ENCODE measurements around the gene TMEM203.

TMEM203 gene

GRCh38 chr9:137205126-137206069 is at the start of gene TMEM203, which contains the start of gene NDOR1:
TSS of gene TMEM203 (minus strand) at chr9:137205648. CDS start at chr9:137205414, 234 bp downstream.
TSS of gene NDOR1 (plus strand) at chr9:137205700. CDS start at chr9:137205778, 78 bp downstream.
- Histone ChIP-seq H3K4me3 (ENCODE audit: low read depth, low read length) (peak within 1 kb of the TSS; percentile 100), H3K27ac (ENCODE audit: low read depth, low read length) (peak within 1 kb of the TSS; percentile 90)

GRCh38 chr9:137254624-137255447 is 49.4 kb upstream of the TMEM203 start, which contains the start of gene NELFB:
TSS of gene NELFB (plus strand) at chr9:137255327.
- no peaks in the 10 kb centered on the region for H3K9me3 ChIP-seq (ENCODE audit: control insufficient read depth, insufficient read depth, low read depth, low read length)
- H3K4me3 ChIP-seq (ENCODE audit: low read depth, low read length): peak within 1 kb of the TSS; percentile 100
- peak within 1 kb of the TSS; percentile 82 for H3K9ac ChIP-seq (ENCODE audit: low read length)
- H3K36me3 ChIP-seq (ENCODE audit: control insufficient read depth, insufficient read depth, low read length): peaks cover 23% of the 10 kb centered on the region
- peaks cover 30% of the 10 kb centered on the region for H3K4me1 ChIP-seq (ENCODE audit: control insufficient read depth, insufficient read depth, low read length)
- peak within 1 kb of the TSS; percentile 85; the same call in 1 of the 2 replicates for H3K27ac ChIP-seq (ENCODE audit: low read depth, low read length)
- H3K27me3 ChIP-seq (ENCODE audit: control insufficient read depth, insufficient read depth, low read length): no peaks in the 10 kb centered on the region

More at GRCh38 chr9:137205126-137206069, at the start of gene TMEM203, which contains the start of gene NDOR1:
- H3K9me3 ChIP-seq (ENCODE audit: control insufficient read depth, insufficient read depth, low read depth, low read length): no peaks in the 10 kb centered on the region
- peak within 1 kb of the TSS; percentile 97 for H3K9ac ChIP-seq (ENCODE audit: low read length)
- H3K36me3 ChIP-seq (ENCODE audit: control insufficient read depth, insufficient read depth, low read length): peaks cover 28% of the 10 kb centered on the region
- H3K4me1 ChIP-seq (ENCODE audit: control insufficient read depth, insufficient read depth, low read length): peaks cover 17% of the 10 kb centered on the region; the same call in 1 of the 2 replicates
- H3K27me3 ChIP-seq (ENCODE audit: control insufficient read depth, insufficient read depth, low read length): no peaks in the 10 kb centered on the region

- Histone ChIP-seq H3K9ac (ENCODE audit: low read length) (peak overlapping the region; percentile 66), H3K27me3 (ENCODE audit: control insufficient read depth, insufficient read depth, low read length) (no peaks in the 10 kb centered on the region), H3K9me3 (ENCODE audit: control insufficient read depth, insufficient read depth, low read depth, low read length) (no peaks in the 10 kb centered on the region), H3K4me1 (ENCODE audit: control insufficient read depth, insufficient read depth, low read length) (peaks cover 30% of the 10 kb centered on the region), H3K4me3 (ENCODE audit: low read depth, low read length) (peak overlapping the region; percentile 100), H3K27ac (ENCODE audit: low read depth, low read length) (no peak overlapping the region), H3K36me3 (ENCODE audit: control insufficient read depth, insufficient read depth, low read length) (peaks cover 19% of the 10 kb centered on the region)
Measured at GRCh38 chr9:137253717-137254623, 48.5 kb upstream of the TMEM203 start.

DNA sequence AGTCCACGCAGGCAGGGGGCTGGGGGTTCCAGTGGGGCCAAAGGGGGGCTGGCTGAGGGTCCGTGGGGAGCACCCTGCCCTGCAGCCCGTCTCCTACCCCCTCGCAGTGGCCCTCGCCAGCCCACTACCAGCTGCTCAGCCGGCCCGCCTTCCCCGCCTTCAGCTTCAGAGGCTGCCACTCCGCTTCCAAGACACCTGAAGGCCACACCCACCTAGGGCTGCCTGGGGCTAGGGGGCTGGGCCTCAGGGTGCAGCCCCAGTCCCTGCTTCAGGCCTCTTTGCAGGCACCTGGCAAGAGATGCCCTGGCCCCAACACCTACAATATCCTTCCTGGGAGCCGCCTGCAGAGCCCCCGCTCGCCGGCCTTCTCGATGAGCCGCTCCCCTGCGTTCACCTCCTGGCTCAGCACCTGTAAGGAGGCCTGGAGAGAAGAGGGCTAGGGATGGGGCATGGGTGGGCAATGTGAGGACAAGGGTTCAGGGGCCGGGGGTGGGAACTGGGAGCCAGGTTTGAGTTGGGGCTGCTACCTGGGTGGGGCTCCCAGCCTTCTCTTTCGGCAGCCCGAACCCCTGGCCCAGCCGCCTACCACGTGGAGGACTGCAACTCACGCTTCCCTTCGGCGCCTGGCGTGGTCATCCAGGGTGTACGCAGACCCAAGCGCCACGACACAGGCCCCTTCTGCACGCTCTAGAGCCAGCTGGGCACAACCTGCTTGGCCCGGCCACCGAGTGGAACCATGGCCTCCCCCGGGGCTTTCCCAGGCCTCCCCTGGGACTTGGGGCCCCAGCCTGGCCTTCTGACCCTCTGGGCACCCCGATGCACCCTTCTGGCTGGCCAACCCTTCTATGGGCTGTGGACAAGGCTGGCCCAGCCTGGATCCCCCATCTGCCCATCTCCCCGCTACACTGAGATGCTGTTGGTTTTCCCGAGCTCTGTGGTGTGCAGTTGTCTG is 47.4 kb upstream of the TMEM203 start:
- H3K27me3 ChIP-seq (ENCODE audit: control insufficient read depth, insufficient read depth, low read length): no peaks in the 10 kb centered on the region
- no peaks in the 10 kb centered on the region for H3K9me3 ChIP-seq (ENCODE audit: control insufficient read depth, insufficient read depth, low read depth, low read length)
- peaks cover 10% of the 10 kb centered on the region for H3K36me3 ChIP-seq (ENCODE audit: control insufficient read depth, insufficient read depth, low read length)
- peaks cover 30% of the 10 kb centered on the region for H3K4me1 ChIP-seq (ENCODE audit: control insufficient read depth, insufficient read depth, low read length)
- H3K9ac ChIP-seq (ENCODE audit: low read length): no peak overlapping the region
- H3K4me3 ChIP-seq (ENCODE audit: low read depth, low read length): no peak overlapping the region
- H3K27ac ChIP-seq (ENCODE audit: low read depth, low read length): no peak overlapping the region

GRCh38 chr9:137251490-137252268 is 46.2 kb upstream of the TMEM203 start:
- Histone ChIP-seq H3K4me3 (ENCODE audit: low read depth, low read length) (no peak overlapping the region), H3K27me3 (ENCODE audit: control insufficient read depth, insufficient read depth, low read length) (no peaks in the 10 kb centered on the region), H3K27ac (ENCODE audit: low read depth, low read length) (no peak overlapping the region), H3K36me3 (ENCODE audit: control insufficient read depth, insufficient read depth, low read length) (peaks cover 5% of the 10 kb centered on the region), H3K9me3 (ENCODE audit: control insufficient read depth, insufficient read depth, low read depth, low read length) (no peaks in the 10 kb centered on the region), H3K4me1 (ENCODE audit: control insufficient read depth, insufficient read depth, low read length) (peaks cover 34% of the 10 kb centered on the region), H3K9ac (ENCODE audit: low read length) (peak overlapping the region; percentile 23)

DNA sequence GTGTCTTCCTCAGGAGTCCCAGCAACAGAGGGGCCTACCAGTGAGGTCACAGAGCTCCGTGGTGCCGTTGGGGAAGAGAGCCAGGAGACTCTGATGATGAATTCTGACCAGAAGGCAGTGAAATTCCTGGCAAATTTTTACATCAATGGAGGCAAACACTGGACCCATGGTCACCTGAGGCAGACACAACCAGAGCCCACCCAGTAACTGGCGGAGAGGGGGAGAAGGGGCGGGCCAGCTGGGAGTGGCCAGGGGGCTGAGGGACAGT is 45.7 kb upstream of the TMEM203 start, which contains the start of gene STPG3:
TSS of gene STPG3 (plus strand) at position 93 of the 268 bp plus-strand sequence. CDS start at position 94, 1 bp downstream.
- H3K9ac ChIP-seq (ENCODE audit: low read length): peak within 1 kb of the TSS; percentile 23

DNA sequence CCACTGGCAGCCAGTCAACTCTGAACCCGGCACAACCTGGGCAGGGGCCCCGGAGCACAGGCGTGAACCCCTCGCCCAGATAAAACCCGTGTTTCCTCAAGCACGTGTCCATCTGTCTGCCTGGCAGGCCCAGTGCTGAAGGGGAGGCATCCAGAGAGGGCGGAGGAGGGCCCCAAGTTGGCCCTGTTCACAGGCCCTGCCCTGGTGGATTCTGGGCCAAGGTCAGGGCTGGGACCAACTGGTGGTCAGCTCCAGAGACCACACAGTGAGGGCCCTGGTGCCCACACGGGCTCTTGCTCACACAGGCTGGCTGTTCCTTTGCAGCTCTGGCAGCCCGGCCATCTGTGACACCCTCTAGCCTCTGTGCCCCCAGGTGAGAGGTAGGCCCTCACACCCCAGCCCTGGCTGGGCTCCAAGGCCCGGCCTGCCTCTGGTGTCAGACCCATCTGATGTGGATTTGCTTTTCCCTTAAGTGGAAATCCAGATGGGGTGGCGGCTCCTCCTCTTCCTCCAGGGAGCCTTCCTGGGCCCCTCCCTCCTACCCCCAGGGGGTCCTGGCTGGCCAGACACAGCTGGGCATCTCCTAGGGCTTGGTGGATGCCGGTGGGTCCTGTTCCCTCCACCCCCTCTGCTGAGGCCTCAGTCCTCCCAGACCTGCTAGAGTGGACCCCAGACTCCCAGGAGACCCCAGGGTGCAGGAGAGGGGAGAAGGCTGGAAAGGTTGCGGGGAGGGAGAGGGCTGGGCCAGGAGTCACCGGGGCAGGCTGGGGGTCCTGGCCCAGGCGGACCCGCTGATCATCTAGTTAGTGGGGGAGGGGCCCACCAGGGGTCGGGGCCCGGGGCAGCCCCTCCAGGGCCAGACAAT is 45.1 kb upstream of the TMEM203 start:
- no peak overlapping the region for H3K4me3 ChIP-seq (ENCODE audit: low read depth, low read length)
- no peak overlapping the region for H3K27ac ChIP-seq (ENCODE audit: low read depth, low read length)
- peaks cover 28% of the 10 kb centered on the region for H3K4me1 ChIP-seq (ENCODE audit: control insufficient read depth, insufficient read depth, low read length)
- no peaks in the 10 kb centered on the region for H3K9me3 ChIP-seq (ENCODE audit: control insufficient read depth, insufficient read depth, low read depth, low read length)
- H3K9ac ChIP-seq (ENCODE audit: low read length): no peak overlapping the region
- no peaks in the 10 kb centered on the region for H3K27me3 ChIP-seq (ENCODE audit: control insufficient read depth, insufficient read depth, low read length)
- H3K36me3 ChIP-seq (ENCODE audit: control insufficient read depth, insufficient read depth, low read length): no peaks in the 10 kb centered on the region

More for the DNA sequence above, 45.7 kb upstream of the TMEM203 start, which contains the start of gene STPG3:
- H3K27ac ChIP-seq (ENCODE audit: low read depth, low read length): no peak within 1 kb of the TSS
- H3K4me3 ChIP-seq (ENCODE audit: low read depth, low read length): no peak within 1 kb of the TSS
- H3K9me3 ChIP-seq (ENCODE audit: control insufficient read depth, insufficient read depth, low read depth, low read length): no peaks in the 10 kb centered on the region
- H3K36me3 ChIP-seq (ENCODE audit: control insufficient read depth, insufficient read depth, low read length): no peaks in the 10 kb centered on the region; the same call in 1 of the 2 replicates
- H3K27me3 ChIP-seq (ENCODE audit: control insufficient read depth, insufficient read depth, low read length): no peaks in the 10 kb centered on the region
- H3K4me1 ChIP-seq (ENCODE audit: control insufficient read depth, insufficient read depth, low read length): peaks cover 30% of the 10 kb centered on the region

- H3K9ac ChIP-seq (ENCODE audit: low read length): no peak overlapping the region
- H3K27ac ChIP-seq (ENCODE audit: low read depth, low read length): no peak overlapping the region
- H3K9me3 ChIP-seq (ENCODE audit: control insufficient read depth, insufficient read depth, low read depth, low read length): no peaks in the 10 kb centered on the region
- no peak overlapping the region for H3K4me3 ChIP-seq (ENCODE audit: low read depth, low read length)
- peaks cover 42% of the 10 kb centered on the region for H3K4me1 ChIP-seq (ENCODE audit: control insufficient read depth, insufficient read depth, low read length)
- no peaks in the 10 kb centered on the region for H3K27me3 ChIP-seq (ENCODE audit: control insufficient read depth, insufficient read depth, low read length)
- peaks cover 11% of the 10 kb centered on the region for H3K36me3 ChIP-seq (ENCODE audit: control insufficient read depth, insufficient read depth, low read length)
Measured at GRCh38 chr9:137247916-137248175, 42.4 kb upstream of the TMEM203 start.

All from HUES6 (cell line).